NCI-H748 (cell line): ENCODE measurements around the gene GLP2R.

Experiments
- DNase-seq: peaks from one replicate; lab custom pipeline; 2025; ENCODE audit not compliant: unreplicated experiment; lab: John Stamatoyannopoulos, UW

The GLP2R gene

DNA sequence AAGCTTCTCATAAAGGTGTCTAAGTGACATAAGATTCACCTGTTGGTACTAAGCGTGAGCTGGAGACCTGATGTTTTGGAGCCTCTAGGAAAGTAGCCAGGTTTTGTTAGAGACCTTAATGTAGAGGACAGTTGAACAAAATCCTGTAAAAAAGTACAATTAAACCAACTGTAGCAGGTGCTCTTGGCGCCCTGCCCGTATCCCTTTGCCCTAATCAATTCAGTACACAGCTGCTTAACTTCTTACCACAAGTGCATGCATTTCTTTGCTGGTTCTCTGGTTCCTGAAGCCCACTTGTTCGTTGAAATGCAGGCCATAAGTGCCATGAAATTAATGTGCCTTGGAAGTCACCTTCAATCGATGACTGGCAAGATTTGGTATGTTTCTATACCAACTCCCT is 24.4 kb downstream of the GLP2R start:
- no peak for DNase-seq

DNA sequence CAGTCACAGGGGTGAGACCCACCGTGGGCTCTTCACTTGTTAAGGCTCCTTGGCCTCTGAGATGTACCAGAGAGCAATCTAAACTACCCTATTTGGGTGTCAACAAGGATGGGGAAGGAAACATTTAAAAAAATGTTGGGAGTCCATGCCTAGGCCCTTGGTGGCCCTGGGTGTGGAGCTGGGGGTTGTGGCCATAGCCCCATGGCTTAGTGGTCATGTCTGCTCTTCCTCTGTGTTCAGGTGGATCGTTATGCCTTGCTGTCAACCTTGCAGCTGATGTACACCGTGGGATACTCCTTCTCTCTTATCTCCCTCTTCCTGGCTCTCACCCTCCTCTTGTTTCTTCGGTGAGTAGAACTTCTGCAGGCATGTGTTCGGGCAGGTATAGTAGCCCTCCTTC is 28.5 kb downstream of the GLP2R start:
- DNase-seq = no peak

DNA sequence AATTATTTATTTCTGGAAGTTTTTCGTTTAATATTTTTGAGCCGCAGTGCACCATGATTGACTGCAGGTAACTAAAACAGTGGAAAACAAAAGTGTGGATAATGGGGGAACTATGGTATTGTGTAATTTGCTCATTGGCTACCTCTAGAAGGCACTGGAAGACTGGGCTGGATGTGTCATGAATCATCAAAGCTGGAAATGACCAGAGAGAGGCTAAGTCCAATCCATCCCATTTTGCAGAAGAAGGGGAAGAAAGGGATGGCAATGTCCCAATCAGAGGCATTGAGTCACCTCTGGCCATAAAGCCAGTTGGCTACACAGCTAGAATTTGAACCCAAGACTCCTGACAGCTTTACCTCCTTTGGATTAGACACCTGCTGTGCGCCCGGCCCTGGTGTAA is 29.3 kb downstream of the GLP2R start:
- no peak for DNase-seq

DNA sequence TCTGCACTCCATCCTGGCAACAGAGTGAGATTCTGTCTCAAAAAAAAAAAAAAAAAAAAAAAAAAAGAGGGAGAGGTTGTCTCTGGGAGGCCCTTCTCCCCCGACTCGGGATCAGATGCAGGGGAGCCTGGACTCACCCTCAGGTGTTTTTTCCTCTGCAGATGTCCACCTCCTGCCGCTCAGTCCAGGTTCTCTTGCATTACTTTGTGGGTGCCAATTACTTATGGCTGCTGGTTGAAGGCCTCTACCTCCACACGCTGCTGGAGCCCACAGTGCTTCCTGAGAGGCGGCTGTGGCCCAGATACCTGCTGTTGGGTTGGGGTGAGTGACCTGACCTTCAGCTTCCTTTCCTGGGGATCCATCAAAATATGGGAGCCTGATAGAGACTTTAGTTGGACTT is 34.1 kb downstream of the GLP2R start:
- DNase-seq = no peak

DNA sequence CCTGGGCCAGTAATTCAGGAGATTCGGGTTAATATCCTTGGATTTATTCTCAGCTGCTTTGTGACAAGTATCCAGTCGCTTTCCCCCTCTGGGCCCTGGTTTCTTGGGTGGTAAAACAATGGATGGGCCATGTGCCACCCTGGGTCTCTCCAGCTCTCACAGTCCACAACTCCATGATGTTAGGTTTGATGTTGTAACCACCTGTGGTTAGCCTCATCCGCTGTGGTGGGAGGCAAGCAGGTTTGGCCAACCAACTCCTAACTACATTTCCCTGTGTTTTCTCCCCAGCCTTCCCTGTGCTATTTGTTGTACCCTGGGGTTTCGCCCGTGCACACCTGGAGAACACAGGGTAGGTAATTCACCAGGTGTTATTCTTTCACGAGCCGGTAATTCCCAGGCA is 35.1 kb downstream of the GLP2R start:
- no peak for DNase-seq

DNA sequence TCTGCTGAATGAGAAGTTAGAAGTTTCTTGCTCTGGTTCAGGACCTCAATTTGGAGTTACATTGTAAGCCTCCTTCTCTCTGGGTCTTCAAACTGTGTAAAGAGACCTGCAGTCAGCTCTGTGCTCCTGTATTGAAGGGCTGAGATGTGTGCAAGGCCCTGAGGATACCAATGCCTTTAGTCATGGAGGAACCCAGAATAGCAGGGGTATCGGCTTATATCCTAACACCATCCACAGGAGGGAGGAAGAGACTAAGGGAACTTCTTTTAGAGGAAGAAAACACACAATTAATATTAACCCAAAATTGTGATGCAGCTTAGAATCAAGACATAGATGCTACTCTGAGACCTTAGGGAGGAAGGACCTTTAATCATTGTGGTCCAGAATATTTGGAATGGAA is 36.5 kb downstream of the GLP2R start:
- DNase-seq = no peak

DNA sequence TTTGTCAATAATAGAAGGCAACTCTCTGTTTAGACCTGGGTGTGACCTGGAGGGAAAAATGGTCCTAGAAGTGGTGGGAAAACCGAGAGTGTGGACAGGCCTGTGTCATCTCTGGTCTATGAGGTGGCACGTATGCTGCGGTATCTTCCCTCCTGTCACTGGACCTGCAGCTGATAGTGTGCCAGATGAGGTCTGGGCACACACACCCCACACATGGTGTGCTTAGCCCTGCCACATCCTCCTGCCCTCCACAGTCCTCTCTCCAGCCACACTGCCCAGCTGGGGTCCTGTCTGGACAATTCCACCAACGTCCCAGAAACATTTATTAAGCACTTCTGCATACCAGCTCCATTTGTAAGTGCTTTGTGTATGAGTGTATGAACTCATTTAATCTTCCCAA is 37.2 kb downstream of the GLP2R start:
- no peak for DNase-seq

DNA sequence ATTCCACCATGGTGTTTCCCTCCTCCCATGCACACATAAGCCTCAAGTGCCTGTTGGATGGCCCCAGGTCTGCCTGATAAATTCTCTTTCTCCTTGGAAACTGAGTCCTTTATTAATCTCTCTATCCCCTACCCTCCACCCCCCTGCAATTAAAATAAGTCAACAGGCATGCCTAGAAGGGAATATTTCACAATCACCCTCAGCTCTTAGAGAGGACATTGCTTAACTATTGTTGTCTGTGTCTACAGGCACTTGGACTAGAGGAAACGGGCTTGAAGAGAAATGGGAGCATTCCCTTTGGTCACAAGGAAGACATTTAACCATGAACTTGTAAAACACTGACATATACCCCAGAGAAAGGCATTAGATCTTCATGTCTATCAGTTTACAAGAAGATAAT is 39.9 kb downstream of the GLP2R start:
- DNase-seq = no peak

DNA sequence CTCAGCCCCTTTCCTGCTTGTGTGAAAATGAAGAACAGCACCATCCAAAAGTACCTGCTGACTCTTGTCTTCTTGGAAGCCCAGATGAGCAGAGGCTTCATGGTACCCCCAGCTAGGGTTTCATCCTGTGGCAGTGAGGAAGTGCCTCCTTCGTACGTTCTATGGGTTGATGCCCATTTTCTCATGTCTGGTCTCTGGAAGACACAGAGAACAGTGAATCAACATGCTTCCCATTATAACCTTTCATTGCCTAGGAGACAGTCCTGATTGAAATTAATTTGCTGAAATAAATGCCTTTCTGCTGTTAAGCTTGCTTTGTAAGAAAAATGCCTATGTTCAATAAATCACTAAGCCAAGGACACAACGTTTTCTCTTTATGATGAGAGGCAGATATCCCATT is 42.8 kb downstream of the GLP2R start:
- no peak for DNase-seq

DNA sequence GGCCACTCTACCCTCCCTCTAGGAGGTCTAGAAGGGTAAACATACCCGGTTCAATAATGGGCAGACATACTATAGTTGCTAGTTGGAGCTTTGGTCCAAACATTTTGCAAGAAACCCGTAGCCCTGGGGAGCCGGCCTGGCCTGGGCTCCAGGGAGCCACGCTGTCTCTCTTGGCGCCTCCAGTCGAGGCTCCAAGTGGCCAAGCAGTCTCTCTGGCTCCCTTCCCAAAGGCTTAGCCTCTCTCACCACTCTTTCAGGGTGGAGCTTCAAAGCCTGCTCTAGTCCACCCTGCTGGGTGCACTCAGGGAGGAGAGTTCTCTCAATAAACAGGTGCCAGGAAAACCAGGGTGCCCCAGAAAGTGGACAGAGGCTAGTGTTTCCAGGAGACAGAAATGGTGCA is 47.1 kb downstream of the GLP2R start:
- no peak for DNase-seq

DNA sequence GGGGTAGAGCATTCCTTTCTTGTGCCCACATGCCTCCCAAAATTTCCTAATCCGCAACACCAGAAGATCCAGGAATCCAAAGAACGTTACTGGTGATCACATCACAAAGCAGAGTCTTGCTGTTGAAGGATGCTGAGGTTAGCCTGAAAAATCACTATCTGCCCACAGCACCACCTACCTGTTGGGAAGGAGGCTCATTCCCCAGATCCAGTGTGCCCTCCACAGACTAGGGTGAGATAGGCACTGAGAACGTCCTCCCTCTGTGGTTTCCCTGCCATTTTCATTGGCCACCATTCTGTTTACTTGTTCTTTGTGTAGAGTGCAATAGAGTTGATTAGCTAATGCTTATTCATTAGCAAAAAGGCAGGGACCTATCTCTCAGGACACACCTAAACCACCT is 49.0 kb downstream of the GLP2R start:
- no peak for DNase-seq

DNA sequence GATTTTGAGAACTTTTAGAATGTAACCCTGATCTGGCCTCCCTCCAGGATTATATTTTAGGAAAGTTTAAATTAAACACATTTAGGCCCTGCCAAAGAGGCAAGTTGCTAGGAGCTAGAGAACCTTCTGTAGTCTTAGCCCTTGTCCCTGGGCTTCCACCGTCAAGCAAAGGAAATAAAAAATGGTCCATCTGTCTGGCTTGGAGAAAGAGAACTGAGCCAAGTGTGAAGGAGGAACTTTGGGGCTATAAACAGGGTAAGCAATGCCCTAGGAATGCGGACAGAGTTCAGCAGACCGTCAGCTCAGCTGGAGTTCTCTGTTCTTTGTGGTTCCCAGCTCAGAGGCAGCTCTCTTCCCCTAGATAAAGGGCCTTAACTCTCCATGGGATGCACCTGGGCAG is 49.7 kb downstream of the GLP2R start:
- DNase-seq = no peak

DNA sequence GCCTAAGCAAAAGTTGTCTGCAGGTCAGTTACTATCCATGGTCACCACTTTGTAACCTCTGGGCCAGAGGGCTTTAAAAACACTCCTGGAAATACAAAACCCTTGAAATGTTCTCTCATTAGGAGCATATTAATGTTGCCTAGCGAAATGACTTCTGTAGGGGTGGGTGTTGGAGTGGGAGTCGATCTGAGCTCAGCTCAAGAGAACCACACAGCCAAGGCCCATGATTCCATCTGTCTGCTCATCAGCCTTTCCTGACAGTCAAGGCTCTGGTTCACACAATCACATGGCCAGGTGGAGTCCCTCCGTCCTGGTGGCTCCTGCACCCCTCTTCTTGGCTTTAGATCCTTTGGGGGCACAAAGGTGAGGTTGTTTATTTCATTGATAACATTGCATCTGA is 52.6 kb downstream of the GLP2R start:
- no peak for DNase-seq

DNA sequence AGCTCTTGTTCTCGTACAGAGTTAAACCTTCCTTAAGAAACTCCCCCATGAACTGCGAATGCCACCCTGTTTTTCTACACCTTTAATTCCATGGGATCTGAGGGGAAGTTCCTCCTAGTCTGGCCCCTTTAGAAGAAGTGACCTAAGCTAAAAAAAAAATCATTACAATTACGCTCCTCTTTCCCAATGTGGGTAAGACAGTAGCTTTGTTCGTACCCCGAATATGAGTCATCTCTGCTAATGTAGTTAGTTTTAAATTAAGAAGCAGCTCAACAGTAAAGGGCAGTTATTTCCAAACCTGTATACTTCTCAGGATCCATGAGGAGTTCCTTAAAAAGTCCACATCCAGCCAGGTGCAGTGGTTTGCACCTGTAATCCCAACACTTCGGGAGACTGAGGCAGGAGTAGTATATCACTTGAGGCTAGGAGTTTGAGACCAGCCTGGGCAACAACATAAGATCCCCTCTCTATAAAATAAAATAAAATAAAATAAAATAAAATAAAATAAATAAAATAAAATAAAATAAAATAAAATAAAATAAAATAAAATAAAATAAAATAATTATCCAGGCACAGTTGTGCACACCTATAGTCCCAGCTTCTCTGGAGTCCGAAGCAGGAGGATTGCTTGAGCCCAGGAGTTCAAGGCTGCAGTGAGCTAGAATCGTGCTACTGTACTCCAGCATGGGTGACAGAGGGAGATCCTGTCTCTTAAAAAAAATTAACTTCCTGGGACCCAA is 53.2 kb downstream of the GLP2R start:
- DNase-seq = no peak

DNA sequence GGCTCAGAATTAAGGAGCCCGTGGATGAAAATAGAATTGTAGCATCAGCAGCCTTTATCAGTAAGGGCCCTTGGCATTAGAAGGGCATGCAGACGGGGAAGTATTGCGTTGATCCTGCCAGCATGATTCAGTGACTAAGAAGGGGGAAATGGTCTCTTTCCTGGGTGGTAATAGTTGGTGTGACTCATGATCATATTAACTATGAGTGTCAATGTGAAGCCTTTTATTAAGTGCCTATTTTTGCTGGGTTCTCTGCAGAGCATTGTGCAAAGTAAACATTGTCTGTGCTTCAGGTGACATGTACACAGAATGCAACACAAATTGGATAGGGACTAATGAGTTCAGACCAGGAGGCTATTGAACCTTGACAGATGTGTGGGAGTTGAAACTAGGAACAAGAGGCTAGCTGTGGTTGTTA is 54.9 kb downstream of the GLP2R start:
- no peak for DNase-seq

DNA sequence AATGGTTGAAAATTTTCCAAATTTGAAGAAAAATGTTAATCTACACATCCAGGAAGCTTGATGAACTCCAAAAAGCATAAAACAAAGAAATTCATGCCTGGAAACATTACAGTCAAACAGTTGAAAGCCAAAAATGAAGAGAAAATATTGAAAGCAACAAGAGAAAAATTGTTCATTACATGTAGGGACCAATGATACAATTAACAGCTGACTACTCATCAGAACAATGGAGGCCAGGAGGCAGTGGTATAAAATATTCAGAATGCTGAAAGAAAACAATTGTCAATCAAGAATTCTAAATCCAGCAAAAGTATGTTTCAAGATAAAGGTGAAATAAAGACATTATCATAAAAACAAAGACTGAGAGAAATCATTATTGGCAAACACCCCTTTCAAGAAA is 57.7 kb downstream of the GLP2R start:
- DNase-seq = no peak

DNA sequence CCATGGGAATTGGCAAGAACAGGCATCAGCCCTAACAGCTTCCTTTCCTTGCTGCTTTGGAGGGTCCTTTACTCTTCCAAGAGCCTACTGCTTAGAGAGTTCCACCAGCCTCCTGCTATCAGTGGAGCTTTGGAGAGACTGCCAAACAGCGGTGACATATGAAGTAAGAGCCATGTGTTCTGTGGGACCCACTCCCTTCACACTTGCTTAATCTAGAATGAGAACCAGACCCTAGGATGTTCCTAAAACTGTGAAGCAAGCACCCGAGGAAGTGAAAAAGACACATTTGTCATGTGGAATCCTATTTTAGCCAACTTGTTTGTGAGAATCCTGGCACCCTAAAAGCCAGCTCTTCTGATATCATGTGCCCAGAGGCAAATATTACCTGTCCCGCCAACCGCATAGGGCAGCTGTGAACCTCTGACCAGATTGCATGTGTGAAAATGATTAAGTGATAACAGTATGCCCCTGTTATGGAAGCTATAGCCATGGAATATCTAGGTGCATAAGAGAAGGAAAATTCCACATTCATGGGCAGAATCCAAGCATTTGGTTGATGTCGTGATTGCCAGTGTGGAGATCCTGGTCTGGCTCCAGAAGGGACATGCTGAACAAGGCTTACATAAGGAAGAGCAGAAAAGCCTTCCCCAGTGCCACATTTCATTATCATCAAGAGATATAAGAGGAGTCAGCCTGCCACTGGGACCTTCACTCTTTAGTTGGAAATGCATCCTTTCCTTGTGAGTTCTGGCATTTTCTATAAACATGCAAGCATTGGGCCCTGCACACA is 60.6 kb downstream of the GLP2R start:
- no peak for DNase-seq

DNA sequence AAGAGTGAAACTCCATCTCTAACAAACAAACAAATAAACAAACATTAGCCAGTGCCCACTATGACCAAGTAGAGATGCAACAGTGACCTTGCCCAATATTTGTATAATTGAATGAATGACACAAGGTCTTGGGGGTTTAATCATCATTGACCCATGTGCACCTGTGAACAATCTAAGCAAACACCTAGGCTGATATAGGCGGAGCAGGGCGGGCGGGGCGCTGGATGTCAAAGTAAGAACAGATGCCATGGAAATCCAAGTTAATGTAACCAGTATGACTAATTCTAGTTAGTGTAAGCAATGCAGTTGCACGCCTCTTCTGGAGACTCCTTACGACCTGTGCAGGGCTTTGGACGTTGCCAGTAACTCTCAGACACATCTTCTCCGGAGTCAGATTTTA is 61.8 kb downstream of the GLP2R start:
- no peak for DNase-seq

DNA sequence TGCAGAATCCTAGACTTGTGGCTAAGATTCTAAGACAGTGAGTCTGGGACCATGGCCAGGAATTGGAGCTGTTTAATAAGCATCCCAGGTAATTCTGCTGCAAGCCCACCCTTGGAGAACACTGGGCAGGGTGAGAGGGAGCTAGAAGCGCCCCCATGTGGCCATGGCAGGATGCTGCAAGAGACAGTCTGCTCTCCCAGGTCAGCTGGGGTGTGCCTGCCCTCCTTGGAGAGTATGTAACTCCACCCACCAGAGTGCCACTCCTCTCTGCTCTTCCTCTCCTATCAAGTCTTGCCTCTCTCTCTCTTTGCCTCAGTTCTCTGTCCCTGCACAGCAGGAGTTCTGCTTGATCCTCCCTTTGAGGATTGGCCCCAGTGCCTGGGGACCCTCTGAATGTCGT is 64.4 kb downstream of the GLP2R start:
- DNase-seq = peak; percentile 14

DNA sequence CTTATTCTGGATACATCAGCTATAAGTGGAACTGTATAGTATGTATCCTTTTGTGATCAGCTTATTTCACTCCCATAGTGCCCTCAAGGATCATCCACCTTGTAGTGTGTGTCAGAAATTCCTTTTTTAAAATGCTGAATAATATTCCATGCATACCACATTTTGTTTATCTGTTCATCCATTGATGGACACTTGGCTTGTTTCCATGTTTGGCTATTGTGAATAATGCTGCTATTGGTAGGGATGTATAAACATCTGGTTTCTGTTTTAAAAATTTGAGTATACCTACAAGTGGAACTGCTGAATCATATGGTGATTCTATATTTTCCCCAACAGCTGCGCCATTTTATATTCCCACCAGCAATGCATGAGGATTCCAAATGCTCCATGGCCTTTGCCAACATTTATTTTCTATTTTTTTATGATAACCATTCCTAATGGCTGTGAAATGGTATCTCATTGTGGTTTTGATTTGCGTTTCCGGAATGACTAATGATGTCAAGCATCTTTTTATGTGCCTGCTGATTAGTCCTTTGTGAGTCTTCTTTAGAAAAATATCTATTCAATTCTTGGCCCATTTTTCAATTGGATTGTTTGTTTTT is 67.8 kb downstream of the GLP2R start:
- no peak for DNase-seq

DNA sequence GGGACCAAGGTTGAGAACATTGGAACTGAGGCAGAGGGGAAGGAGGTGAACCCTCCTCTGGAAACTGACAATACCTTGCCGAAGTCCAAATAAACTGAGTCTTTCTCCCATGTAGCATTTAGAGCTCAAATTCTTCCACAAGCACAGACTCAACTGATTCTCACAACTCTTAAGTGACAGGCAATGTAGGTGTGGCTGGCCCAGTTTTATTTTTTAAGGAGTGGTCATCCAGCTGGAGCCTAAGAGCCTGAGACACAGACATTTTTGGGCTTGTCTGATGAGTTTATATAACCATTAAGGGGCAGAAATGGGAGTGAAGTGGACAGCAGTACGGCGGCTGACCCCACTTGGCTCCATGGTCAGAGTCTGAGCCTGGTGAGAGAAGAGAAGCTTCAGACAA is 68.5 kb downstream of the GLP2R start:
- DNase-seq = no peak

DNA sequence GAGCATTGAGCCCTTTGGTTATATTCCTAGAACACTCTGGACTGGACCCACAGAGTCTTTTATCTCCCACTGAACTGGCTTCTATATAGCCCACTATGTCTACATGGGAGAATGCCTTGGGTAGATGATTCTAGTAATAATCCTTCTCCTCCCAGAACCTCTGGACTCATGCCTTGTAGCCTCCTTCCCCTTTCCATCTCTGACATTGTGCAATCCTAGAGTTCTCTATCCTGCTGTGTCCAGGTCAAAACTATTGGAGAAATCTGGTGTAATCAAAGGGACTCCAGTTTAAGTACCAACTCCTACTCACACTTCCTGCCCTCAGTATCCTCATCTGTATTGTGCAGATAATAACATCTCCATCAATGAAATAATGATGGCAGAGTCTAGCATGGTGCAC is 70.2 kb downstream of the GLP2R start:
- DNase-seq = no peak
